H9 (cell line): Measurements from ENCODE around the gene ZNF124. TPM values are rescaled to one million over a fixed set of nuclear protein-coding genes. Genes with fewer than 3 reads are reported as not detected.
A peak's percentile ranks its signal among the peaks of the same experiment; 100 is the strongest.
"Not testable (repeated sequence)": the region's sequence is repeated elsewhere in the genome, so short reads cannot be mapped to it uniquely, and the experiment has no call there.

Source experiments
- DNase-seq: peaks from one replicate; pipeline ENCODE4 v3.0.0-alpha.2; 2017
- H2AFZ ChIP-seq: one replicate; pipeline ENCODE4 v1.6.1; 2013; ENCODE audit warnings: mild to moderate bottlenecking, low read length, control low read depth, moderate library complexity
- H2AK5ac ChIP-seq: 2 replicates; pipeline ENCODE4 v1.6.1; 2013; ENCODE audit warnings: low read length, control low read depth, mixed read lengths; ENCODE audit not compliant: insufficient read length
- H2BK120ac ChIP-seq: one replicate; pipeline ENCODE4 v1.6.1; 2013; ENCODE audit warnings: low read depth, mild to moderate bottlenecking, low read length, control low read depth, inconsistent platforms; ENCODE audit not compliant: poor library complexity, severe bottlenecking
- H2BK12ac ChIP-seq: 2 replicates; pipeline ENCODE4 v1.6.1; 2013; ENCODE audit warnings: low read length, control low read depth, mixed read lengths, low read depth; ENCODE audit not compliant: insufficient read length
- H2BK15ac ChIP-seq: 2 replicates; pipeline ENCODE4 v1.6.1; 2013; ENCODE audit warnings: low read depth, low read length, control low read depth
- H2BK20ac ChIP-seq: one replicate; pipeline ENCODE4 v1.6.1; 2013; ENCODE audit warnings: low read depth, mild to moderate bottlenecking, low read length, control low read depth, inconsistent platforms; ENCODE audit not compliant: poor library complexity, severe bottlenecking
- H2BK5ac ChIP-seq: 2 replicates; pipeline ENCODE4 v1.6.1; 2013; ENCODE audit warnings: low read length, control low read depth, mixed read lengths; ENCODE audit not compliant: insufficient read length
- H3K14ac ChIP-seq: 2 replicates; pipeline ENCODE4 v1.6.1; 2013; ENCODE audit warnings: low read length, control low read depth; ENCODE audit not compliant: insufficient read depth
- H3K18ac ChIP-seq: 2 replicates; pipeline ENCODE4 v1.6.1; 2013; ENCODE audit warnings: low read depth, mild to moderate bottlenecking, mixed read lengths, low read length, control low read depth; ENCODE audit not compliant: insufficient read length
- H3K23ac ChIP-seq: 2 replicates; pipeline ENCODE4 v1.6.1; 2013; ENCODE audit warnings: low read length, control low read depth, mixed read lengths, low read depth; ENCODE audit not compliant: insufficient read length
- H3K23me2 ChIP-seq: 2 replicates; pipeline ENCODE4 v1.6.1; 2013; ENCODE audit warnings: low read depth, mild to moderate bottlenecking, mixed read lengths, low read length, control low read depth; ENCODE audit not compliant: insufficient read length, poor library complexity, severe bottlenecking
- H3K27ac ChIP-seq: 2 replicates; pipeline ENCODE4 v1.5.1; 2013; ENCODE audit warnings: low read length, control low read depth, mixed read lengths, low read depth; ENCODE audit not compliant: insufficient read length
- H3K27me3 ChIP-seq: 2 replicates; pipeline ENCODE4 v1.6.1; 2013; ENCODE audit warnings: low read length, control low read depth, inconsistent platforms; ENCODE audit not compliant: insufficient read depth
- H3K4ac ChIP-seq: 2 replicates; pipeline ENCODE4 v1.6.1; 2013; ENCODE audit warnings: low read depth, mild to moderate bottlenecking, control low read depth, inconsistent platforms, low read length, moderate library complexity
- H3K4me1 ChIP-seq: 2 replicates; pipeline ENCODE4 v1.6.1; 2013; ENCODE audit warnings: low read length, control low read depth, inconsistent platforms; ENCODE audit not compliant: insufficient read depth
- H3K4me2 ChIP-seq: 2 replicates; pipeline ENCODE4 v1.6.1; 2013; ENCODE audit warnings: low read length, control low read depth, mixed read lengths; ENCODE audit not compliant: insufficient read length, insufficient read depth
- H3K56ac ChIP-seq: 2 replicates; pipeline ENCODE4 v1.6.1; 2013; ENCODE audit warnings: low read depth, mild to moderate bottlenecking, mixed read lengths, low read length, control low read depth; ENCODE audit not compliant: insufficient read length
- H3K79me1 ChIP-seq: 2 replicates; pipeline ENCODE4 v1.6.1; 2013; ENCODE audit warnings: low read depth, mild to moderate bottlenecking, moderate library complexity, low read length, control low read depth, inconsistent platforms; ENCODE audit not compliant: insufficient read depth, poor library complexity, severe bottlenecking
- H3K79me2 ChIP-seq: 2 replicates; pipeline ENCODE4 v1.6.1; 2013; ENCODE audit warnings: low read length, control low read depth, inconsistent platforms; ENCODE audit not compliant: insufficient read depth
- H3K9ac ChIP-seq: 2 replicates; pipeline ENCODE4 v1.6.1; 2013; ENCODE audit warnings: low read length, control low read depth, mixed read lengths; ENCODE audit not compliant: insufficient read length; ENCODE audit errors: extremely low read depth
- H3K9me3 ChIP-seq: one replicate; pipeline ENCODE4 v1.6.1; 2013; ENCODE audit warnings: low read depth, low read length, inconsistent platforms; ENCODE audit not compliant: control insufficient read depth
- H3T11ph ChIP-seq: one replicate; pipeline ENCODE4 v1.6.1; 2013; ENCODE audit warnings: mild to moderate bottlenecking, low read length, control low read depth, inconsistent platforms
- H4K20me1 ChIP-seq: one replicate; pipeline ENCODE4 v1.6.1; 2013; ENCODE audit not compliant: control insufficient read depth, insufficient read length, insufficient read depth
- H4K5ac ChIP-seq: 2 replicates; pipeline ENCODE4 v1.6.1; 2013; ENCODE audit warnings: low read depth, mild to moderate bottlenecking, mixed read lengths, low read length, control low read depth; ENCODE audit not compliant: insufficient read length
- H4K8ac ChIP-seq: replicated peaks from 2 replicates; pipeline ENCODE4 v1.6.1; 2013; ENCODE audit warnings: low read length, control low read depth, mixed read lengths, low read depth; ENCODE audit not compliant: insufficient read length
- H4K91ac ChIP-seq: 2 replicates; pipeline ENCODE4 v1.6.1; 2013; ENCODE audit warnings: low read depth, mild to moderate bottlenecking, moderate library complexity, mixed read lengths, low read length, control low read depth; ENCODE audit not compliant: insufficient read length
- H3K27ac Mint-ChIP-seq, 3 experiments: 2 replicates in 2 of 3; 3 replicates in 1 of 3; pipeline ENCODE4 v1.8.0; 2020 to 2021; ENCODE audit warnings: mixed read lengths in 3 of 3, mild to moderate bottlenecking in 1 of 3, moderate library complexity in 1 of 3
- H3K27me3 Mint-ChIP-seq: 2 replicates; pipeline ENCODE4 v1.8.0; 2021; ENCODE audit warnings: low read depth, mild to moderate bottlenecking, moderate library complexity, mixed read lengths
- H3K36me3 Mint-ChIP-seq, 3 experiments: 2 replicates in 2 of 3; 3 replicates in 1 of 3; pipeline ENCODE4 v1.8.0; 2020 to 2021; ENCODE audit warnings: low read depth in 3 of 3, mixed read lengths in 3 of 3; ENCODE audit not compliant: insufficient read depth in 1 of 3
- H3K4me1 Mint-ChIP-seq, 2 experiments: 2 replicates each; pipeline ENCODE4 v1.8.0; 2020; ENCODE audit warnings: mixed read lengths in 2 of 2
- H3K4me3 Mint-ChIP-seq, 2 experiments: 2 replicates in 1 of 2; 3 replicates in 1 of 2; pipeline ENCODE4 v1.8.0; 2020 to 2021; ENCODE audit warnings: mild to moderate bottlenecking in 2 of 2, mixed read lengths in 2 of 2, moderate library complexity in 1 of 2
- H3K9me3 Mint-ChIP-seq, 2 experiments: 2 replicates in 1 of 2; 3 replicates in 1 of 2; pipeline ENCODE4 v1.8.0; 2020; ENCODE audit warnings: mild to moderate bottlenecking in 2 of 2, mixed read lengths in 2 of 2, moderate library complexity in 1 of 2
- WGBS: extraction: QIAGEN DNeasy Blood & Tissue Kit; methylation state at CpG from one replicate; pipeline ENCODE4 v1.1.7; 2013; ENCODE audit warnings: missing lambda C conversion rate, low lambda C conversion rate, mixed read lengths; ENCODE audit not compliant: insufficient read length; ENCODE audit errors: extremely low coverage; 5-methylcytosine and 5-hydroxymethylcytosine counted together
- total RNA-seq: library from RNA; stranded (reverse); gene quantifications from 2 replicates; pipeline ENCODE4 v1.2.1, GENCODE V29; 2021
- TF ChIP-seq, protein P1 (sequence below): fragments of 200-600 bp; sonication (generic); conservative IDR thresholded peaks from 3 replicates; pipeline ENCODE4 v1.8.0; 2021; ENCODE audit warnings: antibody characterized with exemption, mild to moderate bottlenecking

Gene ZNF124
- total RNA-seq, 1 experiment from 2014 or later = 50.6 TPM

DNA sequence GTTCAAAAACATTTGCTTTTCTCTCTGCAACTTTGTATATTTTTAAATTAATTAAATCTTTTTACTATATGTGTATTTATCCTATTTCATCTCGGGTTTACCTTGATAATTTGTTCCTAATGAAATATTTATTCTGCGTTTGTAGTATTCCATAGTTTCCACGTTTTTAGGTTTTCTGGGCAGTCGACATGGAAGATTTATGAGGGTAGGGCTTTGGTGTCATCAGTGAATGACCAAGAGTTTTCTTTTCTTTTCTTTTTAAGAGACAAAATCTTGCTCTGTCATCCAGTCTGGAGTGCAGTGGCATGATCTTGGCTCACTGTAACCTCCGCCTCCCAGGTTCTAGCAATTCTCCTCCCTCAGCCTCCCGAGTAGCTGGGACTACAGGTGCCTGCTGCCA, 50.4 kb downstream of the ZNF124 start:
- TF ChIP-seq, protein P1, sequence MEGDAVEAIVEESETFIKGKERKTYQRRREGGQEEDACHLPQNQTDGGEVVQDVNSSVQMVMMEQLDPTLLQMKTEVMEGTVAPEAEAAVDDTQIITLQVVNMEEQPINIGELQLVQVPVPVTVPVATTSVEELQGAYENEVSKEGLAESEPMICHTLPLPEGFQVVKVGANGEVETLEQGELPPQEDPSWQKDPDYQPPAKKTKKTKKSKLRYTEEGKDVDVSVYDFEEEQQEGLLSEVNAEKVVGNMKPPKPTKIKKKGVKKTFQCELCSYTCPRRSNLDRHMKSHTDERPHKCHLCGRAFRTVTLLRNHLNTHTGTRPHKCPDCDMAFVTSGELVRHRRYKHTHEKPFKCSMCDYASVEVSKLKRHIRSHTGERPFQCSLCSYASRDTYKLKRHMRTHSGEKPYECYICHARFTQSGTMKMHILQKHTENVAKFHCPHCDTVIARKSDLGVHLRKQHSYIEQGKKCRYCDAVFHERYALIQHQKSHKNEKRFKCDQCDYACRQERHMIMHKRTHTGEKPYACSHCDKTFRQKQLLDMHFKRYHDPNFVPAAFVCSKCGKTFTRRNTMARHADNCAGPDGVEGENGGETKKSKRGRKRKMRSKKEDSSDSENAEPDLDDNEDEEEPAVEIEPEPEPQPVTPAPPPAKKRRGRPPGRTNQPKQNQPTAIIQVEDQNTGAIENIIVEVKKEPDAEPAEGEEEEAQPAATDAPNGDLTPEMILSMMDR = no peak
- Histone ChIP-seq H3K18ac (no peak overlapping the region), H3K27me3 (no peaks in the 10 kb centered on the region), H2BK120ac (no peak overlapping the region), H3K79me2 (no peaks in the 10 kb centered on the region), H4K5ac (no peak overlapping the region), H2BK5ac (no peak overlapping the region), H4K20me1 (no peaks in the 10 kb centered on the region), H3K4ac (no peak overlapping the region), H3K4me1 (no peaks in the 10 kb centered on the region), H3K56ac (no peak overlapping the region), H2AFZ (no peak overlapping the region), H3T11ph (no peak overlapping the region), H3K9me3 (no peaks in the 10 kb centered on the region), H2BK20ac (no peak overlapping the region), H3K23ac (no peak overlapping the region), H4K8ac (no peak overlapping the region), H4K91ac (no peak overlapping the region), H2BK15ac (no peak overlapping the region), H2AK5ac (no peak overlapping the region), H3K14ac (no peak overlapping the region), H3K79me1 (no peaks in the 10 kb centered on the region), H3K23me2 (no peaks in the 10 kb centered on the region), H2BK12ac (no peak overlapping the region), H3K27ac (no peak overlapping the region), H3K4me2 (no peak overlapping the region), H3K9ac (no peak overlapping the region)
- H3K9me3 Mint-ChIP-seq = peaks cover 2 to 4% of the 10 kb centered on the region in 2 experiments; a peak in 1 of 5 replicates
- H3K27me3 Mint-ChIP-seq = peaks cover 4% of the 10 kb centered on the region
- no peaks in the 10 kb centered on the region for H3K4me1 Mint-ChIP-seq
- WGBS = no CpG with 5 or more reads among the region's 6 CpGs
- DNase-seq = peak; percentile 2
- no peak overlapping the region for H3K4me3 Mint-ChIP-seq
- no peaks in the 10 kb centered on the region for H3K36me3 Mint-ChIP-seq
- no peak overlapping the region for H3K27ac Mint-ChIP-seq

DNA sequence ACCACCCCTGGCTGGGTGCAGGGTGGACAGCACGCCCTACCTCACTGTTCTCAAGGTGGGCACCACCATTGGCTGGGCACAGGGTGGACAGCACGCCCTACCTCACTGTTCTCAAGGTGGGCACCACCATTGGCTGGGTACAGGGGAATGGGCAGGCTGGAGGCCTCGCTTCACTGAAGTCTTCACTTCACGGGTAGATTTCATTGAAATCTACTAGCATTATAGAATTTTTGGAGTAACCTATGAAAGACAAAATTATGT, 51.5 kb downstream of the ZNF124 start:
- H3K4me1 Mint-ChIP-seq, H2AFZ ChIP-seq, H2BK15ac ChIP-seq, H3K4me1 ChIP-seq, H3K27ac Mint-ChIP-seq, H3K4me2 ChIP-seq, H4K91ac ChIP-seq, H2BK20ac ChIP-seq, H2AK5ac ChIP-seq, H4K20me1 ChIP-seq, H3K14ac ChIP-seq, H3K23me2 ChIP-seq, H3K9ac ChIP-seq, H3K27ac ChIP-seq, H3K4me3 Mint-ChIP-seq, H3K79me2 ChIP-seq, H3K9me3 ChIP-seq, H2BK12ac ChIP-seq, H3T11ph ChIP-seq, H3K18ac ChIP-seq, H3K4ac ChIP-seq, H3K9me3 Mint-ChIP-seq, H3K23ac ChIP-seq, H4K5ac ChIP-seq, H3K36me3 Mint-ChIP-seq, H3K79me1 ChIP-seq, H3K27me3 Mint-ChIP-seq, H4K8ac ChIP-seq, H2BK5ac ChIP-seq, H3K56ac ChIP-seq, H3K27me3 ChIP-seq, H2BK120ac ChIP-seq: not testable (repeated sequence)
- no CpG with 5 or more reads among the region's 4 CpGs for WGBS
- DNase-seq = peak; percentile 2
